ENCODE data around the gene CUBN.
"Not testable (repeated sequence)": the region's sequence is repeated elsewhere in the genome, so short reads cannot be mapped to it uniquely, and the experiment has no call there.

The CUBN gene

DNA sequence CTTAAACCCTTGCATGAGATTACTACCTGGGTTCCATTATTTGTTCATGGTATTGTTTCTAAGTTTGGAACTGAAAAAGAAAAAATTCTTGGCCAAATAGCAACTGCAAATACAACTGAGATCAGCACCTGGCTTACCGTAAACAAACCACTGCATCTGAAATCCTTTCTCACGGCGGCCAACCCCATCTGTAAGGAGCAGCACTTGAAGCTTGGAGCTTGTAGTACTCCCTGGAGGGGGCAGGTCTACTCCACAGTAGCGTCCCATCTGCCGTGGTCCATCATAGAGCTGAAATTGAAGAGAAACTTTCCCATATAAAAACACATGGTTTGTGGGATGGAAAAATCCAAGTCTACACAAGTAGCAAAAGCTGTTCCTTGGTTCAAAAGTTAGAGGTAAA lies 109.9 kb downstream of the CUBN start:
- in situ Hi-C loops (cut with MboI; ENCODE audit: low sequenced_read_pairs): no loop called here

DNA sequence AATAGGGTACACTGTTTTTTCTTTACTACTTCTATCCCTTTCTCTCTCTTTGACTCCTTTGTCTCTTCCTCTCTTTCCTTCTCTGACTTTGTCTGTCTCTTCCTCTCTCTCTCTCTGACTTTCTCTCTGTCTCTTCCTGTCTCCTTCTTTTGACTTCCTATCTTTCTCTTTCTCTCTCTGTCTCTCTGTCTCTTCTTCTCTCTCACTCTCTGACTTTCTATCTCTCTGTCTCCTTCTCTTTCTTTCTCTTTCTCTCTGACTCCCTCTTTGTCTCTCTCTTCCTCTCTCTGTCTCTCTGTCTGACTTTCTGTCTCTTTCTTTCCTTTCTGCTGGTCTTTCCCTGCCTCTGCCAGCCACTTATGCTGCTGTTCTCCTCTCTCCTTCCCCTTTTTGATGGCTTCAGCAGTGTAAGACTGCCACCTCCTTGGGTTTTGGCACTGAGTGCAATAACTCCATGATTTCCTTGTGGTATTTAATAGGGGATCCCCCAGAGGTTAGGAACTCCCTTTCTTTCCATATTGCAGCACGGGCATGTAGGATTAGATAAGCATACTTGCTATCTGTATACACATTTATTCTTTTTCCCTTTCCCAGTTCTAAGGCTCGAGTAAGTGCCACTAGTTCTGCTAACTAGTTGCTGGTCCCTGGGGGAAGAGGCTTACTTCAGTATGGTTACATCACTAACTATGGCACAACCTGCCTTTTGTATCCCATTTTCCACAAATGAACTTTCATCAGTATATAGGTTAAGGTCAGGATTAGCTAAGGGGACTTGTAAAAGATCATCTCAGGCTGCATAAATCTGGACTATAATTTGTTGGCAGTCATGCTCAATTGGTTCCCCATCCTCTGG lies 116.3 kb downstream of the CUBN start:
- in situ Hi-C loops (cut with MboI; ENCODE audit: low sequenced_read_pairs): not testable (repeated sequence)

DNA sequence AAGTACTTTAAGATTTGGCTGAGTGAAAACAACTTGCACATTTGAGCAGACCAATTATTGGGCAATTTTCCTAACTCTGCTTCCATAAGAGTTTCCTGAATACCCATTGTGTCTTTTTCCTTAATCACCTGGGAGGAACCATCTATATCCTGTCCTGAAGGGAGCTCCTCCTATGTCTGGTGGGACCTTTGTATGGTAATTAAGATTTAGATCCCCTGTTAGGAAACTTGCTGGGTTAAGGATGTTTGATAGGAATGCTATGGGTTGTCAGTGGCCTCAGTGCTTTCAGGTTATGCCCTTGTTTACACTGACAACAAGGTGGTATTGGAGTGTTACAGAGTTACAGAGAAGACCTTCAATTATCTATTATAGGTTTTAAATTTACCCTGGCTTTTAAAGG lies 116.9 kb downstream of the CUBN start:
- in situ Hi-C loops (cut with MboI; ENCODE audit: low sequenced_read_pairs): not testable (repeated sequence)

DNA sequence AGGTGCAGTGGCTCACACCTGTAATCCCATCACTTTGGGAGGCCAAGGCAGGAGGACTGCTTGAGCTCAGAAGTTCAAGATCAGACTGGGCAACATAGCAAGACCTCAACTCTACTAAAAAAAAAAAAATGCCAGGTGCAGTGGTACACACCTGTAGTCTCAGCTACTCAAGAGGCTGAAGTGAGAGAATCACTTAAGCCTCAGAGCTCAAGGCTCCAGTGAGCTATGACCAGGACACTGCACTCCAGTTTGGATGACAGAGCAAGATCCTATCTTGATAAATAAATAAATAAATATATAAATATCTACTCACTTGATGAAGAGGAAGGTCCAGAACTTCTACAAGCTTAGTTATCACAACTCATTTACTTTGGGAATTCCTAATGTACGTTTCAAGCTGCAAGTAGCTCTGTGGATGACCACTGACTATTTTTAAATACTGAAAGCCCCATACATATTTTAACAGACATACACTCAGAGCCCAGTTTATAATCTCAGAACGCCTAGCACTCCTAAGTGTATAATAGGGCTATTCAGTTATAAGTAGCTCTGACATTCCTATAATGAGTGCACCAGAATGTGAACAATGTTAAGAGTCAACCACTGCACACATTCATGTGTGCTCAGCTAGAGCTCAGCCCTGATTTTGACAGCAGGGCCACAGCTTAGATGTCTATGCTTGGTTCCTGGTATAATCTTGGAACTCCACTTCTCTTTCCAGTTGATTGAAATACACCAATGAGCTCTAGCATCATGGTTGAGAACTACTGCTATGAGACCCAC lies 119.1 kb downstream of the CUBN start:
- in situ Hi-C loops (cut with MboI; ENCODE audit: low sequenced_read_pairs): no loop called here

DNA sequence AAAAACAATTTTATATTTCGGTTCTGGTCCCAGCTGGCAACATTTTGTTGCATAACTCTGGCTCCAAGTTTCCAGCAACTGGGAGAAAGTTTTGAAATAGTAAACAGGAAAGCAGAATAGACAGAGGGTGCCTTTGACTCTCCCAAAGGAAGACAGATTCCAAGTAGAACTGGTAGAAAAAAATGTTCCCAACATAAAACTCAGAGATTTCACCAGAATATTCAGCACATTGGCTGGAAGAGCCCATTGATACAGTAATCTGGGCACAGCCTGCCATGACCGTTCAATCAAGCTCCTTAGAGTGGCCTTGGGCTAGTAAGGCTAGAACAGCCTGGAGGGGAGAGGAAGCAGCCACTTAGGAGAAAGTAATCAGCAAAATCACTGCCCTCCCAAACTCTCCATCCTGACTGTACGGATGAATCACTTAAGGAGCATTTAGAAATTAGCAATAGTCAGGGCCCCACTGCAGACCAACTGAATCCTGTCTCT lies 120.4 kb downstream of the CUBN start:
- in situ Hi-C loops (cut with MboI; ENCODE audit: low sequenced_read_pairs): no loop called here

DNA sequence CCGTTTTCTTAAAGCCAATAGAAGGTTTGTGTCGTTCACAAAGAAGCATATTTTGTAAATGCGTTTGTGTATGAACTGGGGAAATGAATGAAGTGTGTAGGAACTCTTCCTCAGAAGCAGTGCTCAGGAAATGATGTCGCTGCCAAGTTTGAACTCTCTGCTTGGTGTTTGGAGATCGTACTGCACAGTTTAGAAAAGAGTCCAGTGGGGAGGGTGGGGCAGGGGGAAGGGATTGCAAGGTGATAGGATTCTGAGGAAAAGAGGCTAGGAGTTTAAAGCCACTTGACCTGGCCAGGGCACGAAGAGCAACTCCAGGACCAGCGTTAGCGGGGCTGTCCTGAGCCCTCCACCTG lies 122.2 kb downstream of the CUBN start:
- in situ Hi-C loops (cut with MboI; ENCODE audit: low sequenced_read_pairs): no loop called here

DNA sequence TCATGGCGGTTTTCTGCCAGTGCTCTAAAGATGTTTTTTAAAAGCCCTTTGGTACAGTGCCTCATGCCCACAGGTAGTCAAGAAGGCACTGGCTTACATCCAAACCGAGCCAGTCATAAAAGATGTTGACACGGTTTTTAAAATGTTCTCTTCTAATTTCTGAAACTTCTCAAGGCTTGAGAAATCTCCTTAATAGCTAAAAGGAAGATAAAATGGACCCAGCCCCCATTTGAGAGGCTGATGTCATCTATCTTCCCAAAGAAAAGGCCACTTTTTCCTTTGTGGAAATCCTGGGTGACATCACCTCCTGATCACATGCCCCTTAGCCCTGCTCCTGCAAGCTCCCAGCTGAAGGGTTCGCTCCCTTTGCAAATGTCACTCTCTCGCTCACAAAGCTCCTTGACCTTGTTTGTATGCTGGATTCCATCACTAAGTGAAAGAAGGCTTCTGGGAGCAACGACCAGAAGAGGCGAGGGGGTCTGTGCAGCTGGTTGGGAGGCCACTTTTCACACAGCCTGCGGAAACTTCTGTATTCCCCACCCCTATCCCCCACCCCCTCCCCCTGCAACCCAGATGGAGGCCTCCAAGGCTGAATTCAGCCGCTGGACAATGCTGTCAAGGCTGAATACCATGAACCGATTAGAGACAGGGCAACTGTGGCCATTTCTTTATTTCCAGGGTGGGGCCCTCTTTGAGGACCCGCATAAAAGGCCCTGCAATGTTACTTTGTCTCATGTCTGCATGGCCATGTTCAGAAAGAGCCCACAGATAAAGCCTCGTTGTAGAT lies 122.8 kb downstream of the CUBN start:
- in situ Hi-C loops (cut with MboI; ENCODE audit: low sequenced_read_pairs): no loop called here

DNA sequence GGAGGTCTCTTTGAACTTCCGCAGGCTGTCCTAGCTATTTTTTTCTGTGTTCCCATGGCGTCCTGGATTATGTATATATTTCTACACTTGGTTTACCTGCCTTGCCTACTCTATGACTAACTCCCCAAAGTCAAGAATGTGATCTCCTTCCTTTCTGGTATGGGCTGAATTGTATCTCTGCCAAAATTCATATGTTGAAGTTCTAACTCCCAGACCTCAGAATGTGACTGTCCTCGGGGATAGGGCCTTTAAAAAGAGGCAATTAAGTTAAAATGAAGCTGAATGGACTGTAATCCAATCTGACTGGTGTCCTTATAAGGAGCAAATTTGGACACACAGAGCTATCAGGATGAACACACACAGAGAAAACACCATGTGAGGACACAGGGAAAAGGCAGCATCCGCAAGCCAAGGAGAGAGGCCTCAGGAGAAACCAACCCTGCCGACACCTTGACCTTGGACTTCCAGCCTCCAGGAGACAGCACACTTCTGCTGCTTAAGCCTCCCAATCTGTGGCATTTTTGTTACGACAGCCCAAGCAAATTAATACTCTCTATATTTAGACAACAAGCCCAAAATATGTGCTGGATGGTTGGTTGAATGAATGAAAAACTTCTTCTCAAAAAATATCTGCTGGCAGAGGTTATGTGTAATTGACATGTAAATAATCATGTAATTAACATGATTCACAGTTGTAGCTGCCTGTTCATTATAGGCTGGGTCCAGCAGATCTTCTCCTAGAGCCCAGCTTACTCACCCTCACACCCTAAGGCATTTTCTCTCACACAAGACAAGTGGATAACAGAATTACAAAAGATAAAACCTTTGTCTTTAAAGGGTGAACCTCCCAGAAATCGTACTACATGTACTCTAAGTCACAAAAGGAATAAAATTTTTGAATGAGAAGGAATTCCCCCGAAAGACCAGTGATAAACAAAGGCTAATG lies 123.7 kb downstream of the CUBN start:
- in situ Hi-C loops (cut with MboI; ENCODE audit: low sequenced_read_pairs): no loop called here

DNA sequence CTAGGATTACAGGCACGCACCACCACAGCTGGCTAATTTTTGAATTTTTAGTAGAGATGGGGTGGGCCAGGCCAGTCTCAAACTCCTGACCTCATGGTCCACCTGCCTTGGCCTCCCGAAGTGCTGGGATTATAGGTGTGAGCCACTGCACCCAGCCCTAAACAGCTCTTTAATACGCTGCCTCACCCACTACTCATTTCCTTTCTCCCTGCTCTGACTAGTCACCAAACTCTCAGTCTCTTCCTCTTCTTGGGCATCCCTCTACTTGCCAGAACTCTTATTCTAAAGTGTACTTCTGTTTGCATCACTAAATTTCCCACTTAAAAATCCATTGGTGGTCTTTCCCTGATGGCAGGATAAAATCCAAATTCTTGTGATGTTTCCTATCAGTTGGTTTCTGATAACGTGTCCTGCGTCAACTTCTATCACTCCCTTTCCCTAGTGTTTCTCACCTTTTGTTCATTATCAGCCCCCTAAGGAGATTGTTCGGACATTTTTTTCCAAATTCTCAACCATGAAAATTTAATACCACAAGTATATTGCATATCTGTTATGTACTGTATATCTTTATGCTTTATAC lies 124.7 kb downstream of the CUBN start:
- in situ Hi-C loops (cut with MboI; ENCODE audit: low sequenced_read_pairs): no loop called here

DNA sequence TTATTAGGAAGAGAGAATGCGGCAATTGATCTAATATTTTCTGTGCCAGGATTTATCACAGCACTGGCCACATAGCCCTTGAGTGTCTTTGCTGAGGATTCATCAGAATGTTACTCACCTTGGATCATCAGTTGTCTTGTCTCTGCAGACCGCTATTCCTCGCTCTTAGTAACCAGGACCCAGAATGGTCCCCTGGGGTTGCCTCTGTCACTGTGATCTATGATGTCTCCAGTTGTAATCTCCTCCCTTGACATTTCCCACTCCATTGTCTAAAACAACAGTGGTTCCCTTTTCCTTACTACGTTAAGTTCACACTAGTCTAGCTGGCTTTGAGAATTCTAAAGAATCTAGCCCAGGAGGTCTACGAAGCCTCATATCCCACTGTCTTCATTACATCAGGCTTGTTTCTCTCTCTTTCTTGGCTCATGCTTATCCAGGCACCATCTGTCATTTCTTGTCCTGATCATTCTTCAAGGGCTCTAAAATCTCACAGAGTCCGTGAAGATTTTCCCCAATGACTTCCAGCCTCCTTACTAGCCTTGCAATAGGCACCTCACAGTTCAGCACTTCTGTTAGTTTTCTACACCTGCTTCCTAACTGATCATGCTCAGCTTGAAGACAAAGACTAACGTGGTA lies 125.8 kb downstream of the CUBN start:
- in situ Hi-C loops (cut with MboI; ENCODE audit: low sequenced_read_pairs): no loop called here

DNA sequence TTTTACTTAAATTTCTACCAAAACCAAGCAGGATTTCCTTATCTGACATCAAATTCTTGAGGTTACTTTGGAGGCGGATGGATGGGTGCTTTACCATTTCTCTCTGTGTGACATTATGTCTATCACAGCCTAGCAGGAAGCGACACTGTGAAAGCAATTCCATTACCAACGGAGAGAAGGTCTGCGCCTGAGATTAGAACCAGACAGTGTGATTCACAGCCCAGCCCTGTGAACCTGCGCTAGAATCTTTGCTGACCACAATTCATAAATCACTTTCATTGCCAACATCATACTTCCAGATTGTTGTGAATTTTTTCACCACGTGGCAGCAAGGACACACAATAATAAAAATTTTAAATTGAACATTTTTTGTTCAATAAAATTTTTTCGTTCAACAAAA lies 126.5 kb downstream of the CUBN start:
- in situ Hi-C loops (cut with MboI; ENCODE audit: low sequenced_read_pairs): no loop called here

DNA sequence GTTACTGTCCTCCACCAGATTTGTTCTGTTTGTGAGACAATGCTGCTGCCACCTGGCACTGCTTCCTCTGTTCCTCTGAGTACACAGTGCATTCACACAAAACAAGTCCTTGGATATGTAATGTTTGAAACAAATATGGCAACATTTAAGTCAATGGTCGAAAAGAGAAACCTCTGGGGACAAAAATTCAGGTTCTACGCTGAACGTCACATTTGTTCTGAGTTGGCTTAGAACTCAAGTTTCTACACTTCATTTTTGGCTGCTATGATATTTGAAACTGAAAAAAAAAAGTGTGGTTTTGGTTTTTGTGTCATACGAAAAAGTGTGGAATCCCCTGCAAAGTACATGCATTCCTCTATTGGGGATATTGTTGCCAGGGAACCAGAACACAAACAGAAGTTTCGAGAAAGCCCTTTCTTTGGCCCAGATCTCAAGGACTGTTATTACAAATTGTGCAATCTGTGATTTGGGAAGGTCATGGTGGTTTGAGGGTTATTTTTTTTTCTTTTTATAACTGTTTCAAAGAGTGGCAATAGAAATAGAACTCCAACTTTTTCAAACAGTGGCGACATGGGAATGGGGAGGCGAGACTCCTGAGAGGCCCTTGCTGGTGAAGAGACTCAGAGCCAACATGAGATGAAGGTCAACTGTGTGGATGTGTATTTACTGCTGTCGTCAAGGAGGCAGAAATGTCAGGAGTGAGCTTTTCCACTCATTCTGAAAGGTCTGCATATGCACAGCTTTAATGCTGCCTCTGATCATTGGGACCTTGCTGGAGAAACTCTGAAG lies 127.5 kb downstream of the CUBN start:
- in situ Hi-C loops (cut with MboI; ENCODE audit: low sequenced_read_pairs): no loop called here

DNA sequence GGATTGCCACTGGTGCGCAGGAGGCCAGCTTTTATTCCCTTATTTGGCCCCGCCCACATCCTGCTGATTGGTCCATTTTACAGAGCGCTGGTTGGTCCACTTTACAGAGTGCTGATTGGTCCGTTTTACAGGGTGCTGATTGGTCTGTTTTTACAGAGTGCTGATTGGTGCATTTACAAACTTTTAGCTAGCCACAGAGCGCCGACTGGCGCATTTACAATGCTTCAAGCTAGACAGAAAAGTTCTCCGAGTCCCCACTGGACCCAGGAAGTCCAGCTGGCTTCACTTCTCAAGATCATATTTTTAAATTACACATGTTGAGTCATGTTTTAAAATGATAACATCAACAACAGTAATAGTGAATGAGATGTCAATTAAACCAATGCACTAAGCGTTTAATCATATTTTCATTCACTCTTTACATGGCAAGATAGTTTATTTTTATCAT lies 128.3 kb downstream of the CUBN start:
- in situ Hi-C loops (cut with MboI; ENCODE audit: low sequenced_read_pairs): no loop called here

DNA sequence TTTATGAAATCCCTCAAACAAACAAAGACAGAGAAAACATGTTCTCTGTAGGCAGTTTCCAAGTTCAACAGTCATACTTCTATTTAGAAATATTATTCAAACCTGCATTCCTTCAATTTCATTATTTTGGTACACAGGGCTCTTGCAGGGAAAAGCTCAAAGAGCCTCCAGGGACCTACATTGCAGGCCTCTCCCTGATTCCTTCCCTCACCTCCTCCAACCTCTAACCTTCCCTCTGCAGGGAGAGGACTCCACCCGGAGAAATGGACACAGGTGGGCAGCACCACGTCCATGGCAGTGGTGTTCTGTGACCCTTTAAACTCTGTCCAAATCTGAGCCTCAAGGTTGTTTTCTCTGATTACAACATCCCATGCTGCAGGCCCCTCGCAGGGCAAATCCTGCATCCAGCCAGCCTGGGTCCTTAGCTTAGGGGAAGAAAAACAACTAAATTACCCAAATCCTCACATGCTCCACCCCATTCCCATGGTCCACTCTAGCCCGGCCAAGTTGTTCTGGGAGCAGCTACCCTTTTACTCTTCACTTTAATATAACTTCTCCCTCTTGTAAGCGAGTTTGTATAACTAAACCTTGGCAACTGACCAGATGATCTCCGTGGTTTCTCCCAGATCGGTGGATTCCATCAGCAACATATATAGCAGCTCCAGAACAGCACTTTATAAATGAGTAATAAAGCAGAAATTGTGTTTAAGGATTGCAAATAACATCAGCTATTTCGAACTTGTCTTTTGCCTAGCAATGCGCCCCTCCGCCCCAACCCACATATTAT lies 129.8 kb downstream of the CUBN start:
- in situ Hi-C loops (cut with MboI; ENCODE audit: low sequenced_read_pairs): no loop called here

DNA sequence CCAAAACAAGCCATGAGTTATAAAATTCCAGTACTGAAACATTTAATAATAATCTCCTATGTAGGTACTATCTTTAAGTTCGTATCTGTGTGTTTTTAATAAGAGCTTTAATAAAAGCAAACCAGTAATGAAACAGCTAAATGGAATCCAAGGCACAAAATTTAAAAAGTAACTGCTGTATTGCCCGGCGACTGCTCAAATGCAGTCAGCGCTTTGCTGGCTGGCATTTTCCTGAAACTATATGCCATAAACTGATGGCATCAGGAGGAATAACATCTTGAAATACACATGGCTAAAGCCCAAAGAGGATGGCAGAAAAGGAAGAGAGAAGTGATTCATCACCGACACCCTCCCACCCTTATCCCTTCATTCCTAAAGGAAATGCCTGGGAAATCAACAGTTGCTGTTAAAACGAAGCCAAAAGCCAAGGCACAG lies 133.1 kb downstream of the CUBN start:
- in situ Hi-C loops (cut with MboI; ENCODE audit: low sequenced_read_pairs): no loop called here

DNA sequence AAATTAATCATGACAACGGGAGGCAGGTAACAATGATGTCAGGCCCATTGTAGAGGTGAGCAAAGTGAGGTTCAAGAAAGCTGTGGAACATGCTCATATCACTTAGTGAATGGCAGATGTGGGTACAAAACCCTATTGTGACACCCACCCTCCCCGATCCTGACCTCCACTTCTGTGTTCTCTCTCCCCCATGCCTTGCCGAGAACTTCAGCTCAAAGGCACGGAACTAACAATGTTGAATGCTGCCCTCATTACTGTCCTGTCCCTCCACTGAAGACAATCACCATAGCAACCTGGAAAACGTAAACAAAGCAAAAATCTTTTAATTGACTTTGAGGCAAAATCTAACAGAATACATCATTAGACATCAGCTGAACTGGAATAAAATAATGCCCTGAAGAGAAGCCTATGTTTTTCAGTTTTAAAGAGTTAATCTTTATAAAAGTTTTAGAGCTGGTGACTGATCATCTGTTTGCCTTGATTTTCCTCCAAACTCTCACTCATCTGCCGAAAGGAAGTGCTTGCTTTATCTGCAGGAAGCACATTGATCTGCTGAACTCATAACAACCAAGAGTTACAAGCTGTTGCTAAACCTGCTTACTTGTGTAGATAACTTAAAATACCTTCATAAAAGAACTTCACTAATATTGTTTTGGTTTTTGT lies 133.6 kb downstream of the CUBN start:
- in situ Hi-C loops (cut with MboI; ENCODE audit: low sequenced_read_pairs): no loop called here

DNA sequence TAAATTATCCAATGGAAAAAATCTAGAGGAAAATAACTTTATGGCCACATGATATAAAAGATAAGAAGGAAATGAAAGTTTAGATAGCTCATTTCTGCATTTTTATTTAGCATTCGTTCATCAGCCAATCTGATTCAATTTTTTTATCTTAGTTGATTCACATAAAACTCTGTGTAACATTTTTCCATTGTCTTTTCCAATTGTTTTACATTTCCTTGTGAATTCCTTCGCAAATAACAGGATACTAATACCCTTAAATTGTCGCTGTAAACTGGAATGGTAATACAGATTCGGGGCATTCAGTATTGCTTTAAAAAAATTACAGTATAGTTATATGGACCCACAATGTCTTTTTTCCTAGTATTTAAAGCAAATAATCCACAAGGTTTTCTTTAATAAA lies 136.4 kb downstream of the CUBN start:
- in situ Hi-C loops (cut with MboI; ENCODE audit: low sequenced_read_pairs): no loop called here

Measured in hTERT RPE-1 (cell line).